ENCODE results near the gene KRAS.
"Not testable (repeated sequence)": the region's sequence is repeated elsewhere in the genome, so short reads cannot be mapped to it uniquely, and the experiment has no call there.

KRAS gene

DNA sequence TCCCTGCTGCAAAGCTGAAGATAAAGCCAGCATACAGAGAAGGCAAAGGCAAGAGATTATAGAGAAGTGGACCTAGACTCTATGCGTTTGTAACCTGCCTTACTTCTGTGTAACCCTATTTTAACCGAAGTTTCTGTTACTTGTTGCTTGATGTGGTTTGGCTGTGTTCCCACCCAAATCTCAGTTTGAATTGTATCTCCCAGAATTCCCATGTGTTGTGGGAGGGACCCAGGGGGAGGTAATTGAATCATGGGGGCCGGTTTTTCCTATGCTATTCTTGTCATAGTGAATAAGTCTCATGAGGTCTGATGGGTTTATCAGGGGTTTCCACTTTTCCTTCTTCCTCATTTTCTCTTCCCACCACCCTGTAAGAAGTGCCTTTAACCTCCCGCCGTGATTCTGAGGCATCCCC lies 42.1 kb upstream of the KRAS start:
- not testable (repeated sequence) for H4K8ac ChIP-seq (ENCODE audit: low read depth, low read length)

DNA sequence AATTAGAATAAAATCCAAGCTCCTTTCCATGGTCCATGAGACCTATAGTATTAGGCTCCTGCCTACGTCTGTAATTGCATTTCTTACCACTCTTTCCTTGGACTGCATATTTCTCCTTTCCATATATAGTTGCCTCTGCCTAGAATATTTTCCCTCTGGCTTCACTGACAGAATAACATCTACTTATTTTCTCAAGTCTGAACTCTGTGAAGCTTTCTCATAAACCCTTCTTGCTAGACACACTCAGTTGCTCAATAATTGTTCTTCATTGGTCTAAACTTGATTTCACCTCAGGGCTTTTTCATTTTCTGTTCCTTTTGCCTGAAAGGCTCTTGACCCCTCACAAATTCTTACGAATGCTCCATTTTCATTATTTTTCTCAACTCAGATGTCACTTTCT lies 36.9 kb upstream of the KRAS start:
- Histone ChIP-seq H2BK12ac (ENCODE audit: low read length) (no peak overlapping the region), H3K4me2 (ENCODE audit: insufficient read depth, low read length, poor library complexity, severe bottlenecking) (no peak overlapping the region), H3K23ac (ENCODE audit: low read depth, low read length, poor library complexity) (no peak overlapping the region), H2BK5ac (ENCODE audit: low read length) (no peak overlapping the region), H3K27ac (replicated peaks; ENCODE audit: low read length) (no peak overlapping the region), H3K9me3 (replicated peaks in 1 of 2; ENCODE audit: control insufficient read depth in 2 of 2, insufficient read depth in 1 of 2, low read depth in 1 of 2, low read length in 2 of 2) (no peaks in the 10 kb centered on the region), H3K4ac (ENCODE audit: low read length) (no peak overlapping the region), H3K9ac (ENCODE audit: low read depth, low read length, poor library complexity) (no peak overlapping the region), H3K79me1 (ENCODE audit: low read depth, low read length) (no peaks in the 10 kb centered on the region), H2BK15ac (ENCODE audit: low read length) (no peak overlapping the region), H3K18ac (ENCODE audit: low read length) (no peak overlapping the region), H3K27me3 (ENCODE audit: control insufficient read depth in 3 of 3, insufficient read depth in 3 of 3, low read depth in 1 of 3, low read length in 3 of 3) (peaks cover 0 to 4% (median 0%) of the 10 kb centered on the region in 3 experiments), H4K91ac (ENCODE audit: low read depth, low read length, poor library complexity) (no peak overlapping the region), H2AK5ac (ENCODE audit: low read depth, low read length) (no peak overlapping the region), H4K8ac (ENCODE audit: low read depth, low read length) (no peak overlapping the region), H3K4me3 (ENCODE audit: low read length in 2 of 2) (no peak overlapping the region), H3K36me3 (replicated peaks in 1 of 2; ENCODE audit: control insufficient read depth in 2 of 2, insufficient read depth in 2 of 2, low read length in 2 of 2) (no peaks in the 10 kb centered on the region), H3K4me1 (ENCODE audit: control insufficient read depth in 2 of 2, insufficient read depth in 1 of 2, low read depth in 1 of 2, low read length in 2 of 2) (no peaks in the 10 kb centered on the region), H2AFZ (ENCODE audit: low read length) (no peak overlapping the region), H2BK120ac (ENCODE audit: low read depth, low read length) (no peak overlapping the region), H3K14ac (ENCODE audit: low read length) (no peak overlapping the region)
- WGBS, 2 donors (ENCODE audit: extremely low coverage in 2 of 2, insufficient read length in 2 of 2, insufficient replicate concordance in 1 of 2) = no CpG with 5 or more reads among the region's 2 CpGs
- DNase-seq (ENCODE audit: low spot score) = no peak

More for the DNA sequence above, 42.1 kb upstream of the KRAS start:
- H2BK12ac ChIP-seq (ENCODE audit: low read length); H2BK120ac ChIP-seq (ENCODE audit: low read depth, low read length); H4K91ac ChIP-seq (ENCODE audit: low read depth, low read length, poor library complexity); H3K27ac ChIP-seq (replicated peaks; ENCODE audit: low read length); H3K36me3 ChIP-seq (replicated peaks in 1 of 2; ENCODE audit: control insufficient read depth in 2 of 2, insufficient read depth in 2 of 2, low read length in 2 of 2); H3K23ac ChIP-seq (ENCODE audit: low read depth, low read length, poor library complexity); H3K79me1 ChIP-seq (ENCODE audit: low read depth, low read length); H2AFZ ChIP-seq (ENCODE audit: low read length); H3K4ac ChIP-seq (ENCODE audit: low read length); H3K4me1 ChIP-seq (ENCODE audit: control insufficient read depth in 2 of 2, insufficient read depth in 1 of 2, low read depth in 1 of 2, low read length in 2 of 2); H3K14ac ChIP-seq (ENCODE audit: low read length); H3K27me3 ChIP-seq (ENCODE audit: control insufficient read depth in 3 of 3, insufficient read depth in 3 of 3, low read depth in 1 of 3, low read length in 3 of 3); DNase-seq (ENCODE audit: low spot score); H3K4me3 ChIP-seq (ENCODE audit: low read length in 2 of 2); H2BK5ac ChIP-seq (ENCODE audit: low read length); H2AK5ac ChIP-seq (ENCODE audit: low read depth, low read length); H3K9me3 ChIP-seq (replicated peaks in 1 of 2; ENCODE audit: control insufficient read depth in 2 of 2, insufficient read depth in 1 of 2, low read depth in 1 of 2, low read length in 2 of 2); H3K9ac ChIP-seq (ENCODE audit: low read depth, low read length, poor library complexity); H3K18ac ChIP-seq (ENCODE audit: low read length); H2BK15ac ChIP-seq (ENCODE audit: low read length); H3K4me2 ChIP-seq (ENCODE audit: insufficient read depth, low read length, poor library complexity, severe bottlenecking): not testable (repeated sequence)
- no CpG with 5 or more reads among the region's 5 CpGs for WGBS, 2 donors (ENCODE audit: extremely low coverage in 2 of 2, insufficient read length in 2 of 2, insufficient replicate concordance in 1 of 2)

DNA sequence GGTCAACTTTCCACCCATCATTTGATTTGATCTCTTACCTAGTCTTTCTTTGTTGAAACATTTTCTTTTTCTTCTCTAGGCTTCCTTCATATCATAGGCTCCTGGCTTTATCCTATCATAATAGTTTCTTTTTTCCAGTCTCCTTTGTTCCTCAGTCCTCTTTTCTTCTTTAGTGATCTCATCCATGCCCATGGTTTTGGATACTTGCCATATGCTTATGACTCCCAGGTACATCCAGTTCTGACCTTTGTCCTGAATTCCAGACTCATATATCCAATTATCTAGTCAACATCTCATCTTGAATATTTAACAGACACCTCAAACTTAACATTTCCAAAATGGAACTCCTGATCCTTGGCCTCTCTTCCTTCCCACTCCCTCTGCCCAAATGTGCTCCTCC lies 36.1 kb upstream of the KRAS start:
- Histone ChIP-seq H3K27ac (replicated peaks; ENCODE audit: low read length) (no peak overlapping the region), H3K4me1 (ENCODE audit: control insufficient read depth in 2 of 2, insufficient read depth in 1 of 2, low read depth in 1 of 2, low read length in 2 of 2) (no peaks in the 10 kb centered on the region), H3K27me3 (ENCODE audit: control insufficient read depth in 3 of 3, insufficient read depth in 3 of 3, low read depth in 1 of 3, low read length in 3 of 3) (peaks cover 0 to 8% (median 0%) of the 10 kb centered on the region in 3 experiments), H3K36me3 (replicated peaks in 1 of 2; ENCODE audit: control insufficient read depth in 2 of 2, insufficient read depth in 2 of 2, low read length in 2 of 2) (no peaks in the 10 kb centered on the region), H3K9ac (ENCODE audit: low read depth, low read length, poor library complexity) (no peak overlapping the region), H3K79me1 (ENCODE audit: low read depth, low read length) (no peaks in the 10 kb centered on the region), H3K14ac (ENCODE audit: low read length) (no peak overlapping the region), H2BK5ac (ENCODE audit: low read length) (no peak overlapping the region), H3K9me3 (replicated peaks in 1 of 2; ENCODE audit: control insufficient read depth in 2 of 2, insufficient read depth in 1 of 2, low read depth in 1 of 2, low read length in 2 of 2) (no peaks in the 10 kb centered on the region), H3K18ac (ENCODE audit: low read length) (no peak overlapping the region), H3K4me2 (ENCODE audit: insufficient read depth, low read length, poor library complexity, severe bottlenecking) (no peak overlapping the region), H4K8ac (ENCODE audit: low read depth, low read length) (no peak overlapping the region), H3K4me3 (ENCODE audit: low read length in 2 of 2) (no peak overlapping the region), H2BK15ac (ENCODE audit: low read length) (no peak overlapping the region), H3K4ac (ENCODE audit: low read length) (no peak overlapping the region), H4K91ac (ENCODE audit: low read depth, low read length, poor library complexity) (no peak overlapping the region), H2BK12ac (ENCODE audit: low read length) (no peak overlapping the region), H2BK120ac (ENCODE audit: low read depth, low read length) (no peak overlapping the region), H2AFZ (ENCODE audit: low read length) (no peak overlapping the region), H3K23ac (ENCODE audit: low read depth, low read length, poor library complexity) (no peak overlapping the region), H2AK5ac (ENCODE audit: low read depth, low read length) (no peak overlapping the region)
- no peak for DNase-seq (ENCODE audit: low spot score)

DNA sequence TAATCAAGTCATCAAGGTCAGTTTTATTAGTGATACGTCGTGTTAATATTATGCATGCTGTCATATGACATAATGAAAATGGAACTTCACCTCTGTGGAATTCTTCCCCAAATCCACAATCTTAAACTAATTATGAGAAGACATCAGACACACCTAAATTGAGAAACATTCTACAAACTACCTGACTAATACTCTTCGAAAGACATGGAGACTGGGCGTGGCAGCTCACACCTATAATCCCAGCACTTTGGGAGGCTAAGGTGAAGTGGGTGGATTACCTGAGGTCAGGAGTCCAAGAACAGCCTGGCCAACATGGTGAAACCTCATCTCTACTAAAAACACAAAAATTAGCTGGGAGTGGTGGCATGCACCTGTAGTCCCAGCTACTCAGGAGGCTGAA lies 33.3 kb upstream of the KRAS start:
- Histone ChIP-seq H3K14ac (ENCODE audit: low read length) (no peak overlapping the region), H2BK120ac (ENCODE audit: low read depth, low read length) (no peak overlapping the region), H4K8ac (ENCODE audit: low read depth, low read length) (no peak overlapping the region), H3K79me1 (ENCODE audit: low read depth, low read length) (no peaks in the 10 kb centered on the region), H2AFZ (ENCODE audit: low read length) (no peak overlapping the region), H3K36me3 (replicated peaks in 1 of 2; ENCODE audit: control insufficient read depth in 2 of 2, insufficient read depth in 2 of 2, low read length in 2 of 2) (no peaks in the 10 kb centered on the region), H3K9ac (ENCODE audit: low read depth, low read length, poor library complexity) (no peak overlapping the region), H3K23ac (ENCODE audit: low read depth, low read length, poor library complexity) (no peak overlapping the region), H3K4me3 (ENCODE audit: low read length in 2 of 2) (no peak overlapping the region), H2BK5ac (ENCODE audit: low read length) (no peak overlapping the region), H3K4ac (ENCODE audit: low read length) (no peak overlapping the region), H4K91ac (ENCODE audit: low read depth, low read length, poor library complexity) (no peak overlapping the region), H3K27ac (replicated peaks; ENCODE audit: low read length) (no peak overlapping the region), H2BK15ac (ENCODE audit: low read length) (no peak overlapping the region), H3K4me1 (ENCODE audit: control insufficient read depth in 2 of 2, insufficient read depth in 1 of 2, low read depth in 1 of 2, low read length in 2 of 2) (no peaks in the 10 kb centered on the region), H3K18ac (ENCODE audit: low read length) (no peak overlapping the region), H2BK12ac (ENCODE audit: low read length) (no peak overlapping the region), H3K27me3 (ENCODE audit: control insufficient read depth in 3 of 3, insufficient read depth in 3 of 3, low read depth in 1 of 3, low read length in 3 of 3) (peaks cover 0 to 21% (median 0%) of the 10 kb centered on the region in 3 experiments), H3K9me3 (replicated peaks in 1 of 2; ENCODE audit: control insufficient read depth in 2 of 2, insufficient read depth in 1 of 2, low read depth in 1 of 2, low read length in 2 of 2) (peaks cover 0 to 3% of the 10 kb centered on the region in 2 donors), H3K4me2 (ENCODE audit: insufficient read depth, low read length, poor library complexity, severe bottlenecking) (no peak overlapping the region), H2AK5ac (ENCODE audit: low read depth, low read length) (no peak overlapping the region)
- no CpG with 5 or more reads among the region's 4 CpGs for WGBS, 2 donors (ENCODE audit: extremely low coverage in 2 of 2, insufficient read length in 2 of 2, insufficient replicate concordance in 1 of 2)
- DNase-seq (ENCODE audit: low spot score) = no peak

All from neuronal stem cell (in vitro differentiated cells).